ENCODE measurements around the gene MAST4. TPM values are rescaled to one million over a fixed set of nuclear protein-coding genes. Genes with fewer than 3 reads are reported as not detected.

MAST4 gene
- total and polyA plus RNA-seq, 2 of the 4 experiments (the other 2 are of a cell fraction) = 4.8 to 6.8 TPM

DNA sequence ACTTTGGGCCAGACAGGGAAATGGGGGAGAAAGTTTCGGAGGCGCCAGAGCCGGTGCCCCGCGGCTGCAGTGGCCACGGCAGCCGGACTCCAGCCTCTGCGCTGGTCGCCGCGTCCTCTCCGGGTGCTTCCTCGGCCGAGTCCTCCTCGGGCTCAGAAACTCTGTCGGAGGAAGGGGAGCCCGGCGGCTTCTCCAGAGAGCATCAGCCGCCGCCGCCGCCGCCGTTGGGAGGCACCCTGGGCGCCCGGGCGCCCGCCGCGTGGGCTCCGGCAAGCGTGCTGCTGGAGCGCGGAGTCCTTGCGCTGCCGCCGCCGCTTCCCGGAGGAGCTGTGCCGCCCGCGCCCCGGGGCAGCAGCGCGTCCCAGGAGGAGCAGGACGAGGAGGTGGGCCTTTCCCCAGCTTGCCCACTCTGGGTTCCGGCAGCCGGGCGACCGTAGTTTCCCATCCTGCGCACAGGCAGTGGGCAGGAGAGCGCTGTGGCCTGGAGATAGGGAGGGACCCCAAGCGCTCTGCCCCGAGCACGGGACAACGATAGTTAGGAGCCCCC is 516 bp downstream of the MAST4 start:
- no peak overlapping the region for H3K56ac ChIP-seq (ENCODE audit: extremely low read depth, insufficient read depth, low read length)
- no peak overlapping the region for H3K4ac ChIP-seq (ENCODE audit: low read depth, low read length)
- intact Hi-C loops (cut with micrococcal nuclease) = no loop called here
- BruUV-seq (replicated peaks) = no TSS peak
- H4K91ac ChIP-seq (ENCODE audit: insufficient read depth, low read depth, low read length) = no peak overlapping the region
- peaks cover 31% of the 10 kb centered on the region for H3K27me3 ChIP-seq (ENCODE audit: control insufficient read depth, insufficient read depth, low read length)
- peak overlapping the region; percentile 71 for H3K4me2 ChIP-seq (ENCODE audit: low read depth, low read length)
- H3K18ac ChIP-seq (ENCODE audit: low read depth, low read length) = no peak overlapping the region
- H2AK9ac ChIP-seq (replicated peaks; ENCODE audit: low read depth, low read length, poor library complexity) = peak overlapping the region; percentile 35
- H4K20me1 ChIP-seq (ENCODE audit: insufficient read depth, low read length) = no peaks in the 10 kb centered on the region
- ChIA-PET POLR2A (ENCODE audit: unreplicated experiment) (no interaction called here), CTCF (interaction anchor here (0.6 kb wide), 1 partner anchor 12 kb away, joined by 3 read pairs; no protein-coding TSS in a partner anchor)
- ATAC-seq (ENCODE audit: low read depth) = peak; percentile 47
- in situ Hi-C loops (cut with MboI; ENCODE audit: low sequenced_read_pairs) = no loop called here
- H3K9ac ChIP-seq (ENCODE audit: low read depth, low read length) = no peak overlapping the region
- H3K9me3 ChIP-seq (ENCODE audit: control insufficient read depth, insufficient read depth, low read length) = no peaks in the 10 kb centered on the region
- H2BK120ac ChIP-seq (ENCODE audit: low read depth, low read length) = no peak overlapping the region
- no peak overlapping the region for H3K27ac ChIP-seq (ENCODE audit: insufficient read depth, low read length)
- no peak overlapping the region for H4K8ac ChIP-seq (ENCODE audit: low read depth in 2 of 2, low read length in 2 of 2)
- H2BK20ac ChIP-seq (ENCODE audit: low read depth, low read length) = no peak overlapping the region
- H4K5ac ChIP-seq (ENCODE audit: low read depth, low read length) = no peak overlapping the region
- TF ChIP-seq, protein P1, sequence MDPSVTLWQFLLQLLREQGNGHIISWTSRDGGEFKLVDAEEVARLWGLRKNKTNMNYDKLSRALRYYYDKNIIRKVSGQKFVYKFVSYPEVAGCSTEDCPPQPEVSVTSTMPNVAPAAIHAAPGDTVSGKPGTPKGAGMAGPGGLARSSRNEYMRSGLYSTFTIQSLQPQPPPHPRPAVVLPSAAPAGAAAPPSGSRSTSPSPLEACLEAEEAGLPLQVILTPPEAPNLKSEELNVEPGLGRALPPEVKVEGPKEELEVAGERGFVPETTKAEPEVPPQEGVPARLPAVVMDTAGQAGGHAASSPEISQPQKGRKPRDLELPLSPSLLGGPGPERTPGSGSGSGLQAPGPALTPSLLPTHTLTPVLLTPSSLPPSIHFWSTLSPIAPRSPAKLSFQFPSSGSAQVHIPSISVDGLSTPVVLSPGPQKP (IDR thresholded peaks at IDR 0.05; ENCODE audit: borderline replicate concordance, low read depth, low read length) = no peak
- TF ChIP-seq BHLHE40 (IDR thresholded peaks at IDR 0.05; ENCODE audit: low read depth, low read length) (no peak), SMC3 (IDR thresholded peaks at IDR 0.05; ENCODE audit: low read depth, low read length) (no peak), MAZ (IDR thresholded peaks at IDR 0.05; ENCODE audit: borderline replicate concordance, low read depth, low read length) (no peak), CHD1 (IDR thresholded peaks at IDR 0.05; ENCODE audit: low read depth, low read length) (no peak), MAFK (IDR thresholded peaks at IDR 0.05; ENCODE audit: low read depth, low read length) (no peak), NFE2L2 (IDR thresholded peaks at IDR 0.05; ENCODE audit: low read depth, low read length) (no peak), CEBPB (IDR thresholded peaks at IDR 0.05; ENCODE audit: low read depth, low read length) (no peak), FOS (IDR thresholded peaks at IDR 0.05; ENCODE audit: low read depth, low read length) (no peak), RCOR1 (IDR thresholded peaks at IDR 0.05; ENCODE audit: insufficient replicate concordance, low read length) (no peak), POLR2A (IDR thresholded peaks at IDR 0.05; ENCODE audit: low read depth, low read length) (no peak), RAD21 (IDR thresholded peaks at IDR 0.05; ENCODE audit: low read length) (no peak), RFX5 (IDR thresholded peaks at IDR 0.05; ENCODE audit: low read depth, low read length) (no peak)
- TF ChIP-seq, protein P2, sequence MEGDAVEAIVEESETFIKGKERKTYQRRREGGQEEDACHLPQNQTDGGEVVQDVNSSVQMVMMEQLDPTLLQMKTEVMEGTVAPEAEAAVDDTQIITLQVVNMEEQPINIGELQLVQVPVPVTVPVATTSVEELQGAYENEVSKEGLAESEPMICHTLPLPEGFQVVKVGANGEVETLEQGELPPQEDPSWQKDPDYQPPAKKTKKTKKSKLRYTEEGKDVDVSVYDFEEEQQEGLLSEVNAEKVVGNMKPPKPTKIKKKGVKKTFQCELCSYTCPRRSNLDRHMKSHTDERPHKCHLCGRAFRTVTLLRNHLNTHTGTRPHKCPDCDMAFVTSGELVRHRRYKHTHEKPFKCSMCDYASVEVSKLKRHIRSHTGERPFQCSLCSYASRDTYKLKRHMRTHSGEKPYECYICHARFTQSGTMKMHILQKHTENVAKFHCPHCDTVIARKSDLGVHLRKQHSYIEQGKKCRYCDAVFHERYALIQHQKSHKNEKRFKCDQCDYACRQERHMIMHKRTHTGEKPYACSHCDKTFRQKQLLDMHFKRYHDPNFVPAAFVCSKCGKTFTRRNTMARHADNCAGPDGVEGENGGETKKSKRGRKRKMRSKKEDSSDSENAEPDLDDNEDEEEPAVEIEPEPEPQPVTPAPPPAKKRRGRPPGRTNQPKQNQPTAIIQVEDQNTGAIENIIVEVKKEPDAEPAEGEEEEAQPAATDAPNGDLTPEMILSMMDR (conservative IDR thresholded peaks at IDR 0.05; ENCODE audit: low read depth, low read length) = no peak
- TF ChIP-seq, protein P3, sequence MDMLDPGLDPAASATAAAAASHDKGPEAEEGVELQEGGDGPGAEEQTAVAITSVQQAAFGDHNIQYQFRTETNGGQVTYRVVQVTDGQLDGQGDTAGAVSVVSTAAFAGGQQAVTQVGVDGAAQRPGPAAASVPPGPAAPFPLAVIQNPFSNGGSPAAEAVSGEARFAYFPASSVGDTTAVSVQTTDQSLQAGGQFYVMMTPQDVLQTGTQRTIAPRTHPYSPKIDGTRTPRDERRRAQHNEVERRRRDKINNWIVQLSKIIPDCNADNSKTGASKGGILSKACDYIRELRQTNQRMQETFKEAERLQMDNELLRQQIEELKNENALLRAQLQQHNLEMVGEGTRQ (IDR thresholded peaks at IDR 0.05; ENCODE audit: low read depth, low read length) = no peak
- no peak overlapping the region for H3K14ac ChIP-seq (replicated peaks; ENCODE audit: low read depth, low read length)
- H3K23ac ChIP-seq (ENCODE audit: low read depth, low read length) = no peak overlapping the region; the same call in 1 of the 2 replicates
- H2AK5ac ChIP-seq (ENCODE audit: low read depth, low read length) = no peak overlapping the region
- peak overlapping the region; percentile 91 for H2AFZ ChIP-seq (replicated peaks; ENCODE audit: low read length, poor library complexity)
- dilution Hi-C loops (cut with HindIII; ENCODE audit: low sequenced_read_pairs, unreplicated experiment) = no loop called here
- DNase-seq = no peak
- H2BK5ac ChIP-seq (ENCODE audit: low read depth, low read length, poor library complexity, severe bottlenecking) = no peak overlapping the region
- no peaks in the 10 kb centered on the region for H3K36me3 ChIP-seq (ENCODE audit: control insufficient read depth, insufficient read depth, low read length)
- peak overlapping the region; percentile 47 for H3K4me3 ChIP-seq (ENCODE audit: insufficient read depth, low read depth, low read length)
- no peak overlapping the region for H2BK15ac ChIP-seq (ENCODE audit: low read depth, low read length)
- H3K9me1 ChIP-seq (ENCODE audit: insufficient read depth, low read length) = no peaks in the 10 kb centered on the region
- H3K79me1 ChIP-seq (ENCODE audit: low read depth in 1 of 2, low read length in 2 of 2) = no peaks in the 10 kb centered on the region
- H3K4me1 ChIP-seq (ENCODE audit: control insufficient read depth, insufficient read depth, low read length) = no peaks in the 10 kb centered on the region; the same call in 1 of the 2 replicates
- 1% methylated on average over 36 of the region's 56 CpGs; no CpG with 5 or more reads in 1 of the 2 experiments for WGBS, 2 experiments (ENCODE audit: extremely low coverage in 2 of 2, insufficient read length in 1 of 2)

Measured in IMR-90 (cell line).